Ishikawa (cell line): ENCODE measurements around the gene GNAO1.

Experiments
- CEBPB ChIP-seq: IDR thresholded peaks from 2 replicates; pipeline ENCODE4 v1.6.1; 2012
- CREB1 ChIP-seq: IDR thresholded peaks from 2 replicates; pipeline ENCODE4 v1.6.1; 2012; ENCODE audit warnings: low read depth
- EGR1 ChIP-seq: IDR thresholded peaks from 2 replicates; pipeline ENCODE4 v1.6.1; 2012
- EP300 ChIP-seq: IDR thresholded peaks from 2 replicates; pipeline ENCODE4 v1.6.1; 2012; ENCODE audit warnings: borderline replicate concordance
- FOXM1 ChIP-seq: IDR thresholded peaks from 2 replicates; pipeline ENCODE4 v1.6.1; 2012; ENCODE audit warnings: low read depth, borderline replicate concordance
- NFIC ChIP-seq: IDR thresholded peaks from 2 replicates; pipeline ENCODE4 v1.6.1; 2012
- RAD21 ChIP-seq: IDR thresholded peaks from 2 replicates; pipeline ENCODE4 v1.6.1; 2012; ENCODE audit warnings: low read depth
- TAF1 ChIP-seq: IDR thresholded peaks from 2 replicates; pipeline ENCODE4 v1.6.1; 2012; ENCODE audit warnings: low read depth, mild to moderate bottlenecking
- TCF12 ChIP-seq: IDR thresholded peaks from 2 replicates; pipeline ENCODE4 v1.6.1; 2012; ENCODE audit warnings: low read depth
- TEAD4 ChIP-seq: IDR thresholded peaks from 2 replicates; pipeline ENCODE4 v1.6.1; 2012
- YY1 ChIP-seq: IDR thresholded peaks from 2 replicates; pipeline ENCODE4 v1.6.1; 2012; ENCODE audit warnings: low read depth
- ZBTB7A ChIP-seq: IDR thresholded peaks from 2 replicates; pipeline ENCODE4 v1.6.1; 2012; ENCODE audit warnings: low read depth
- TF ChIP-seq, protein P1 (sequence below): IDR thresholded peaks from 2 replicates; pipeline ENCODE4 v1.6.1; 2012
- TF ChIP-seq, protein P2 (sequence below): IDR thresholded peaks from 2 replicates; pipeline ENCODE4 v1.6.1; 2012; ENCODE audit warnings: low read depth, mild to moderate bottlenecking
- TF ChIP-seq, protein P3 (sequence below): IDR thresholded peaks from 2 replicates; pipeline ENCODE4 v1.6.1; 2012

GNAO1 gene

DNA sequence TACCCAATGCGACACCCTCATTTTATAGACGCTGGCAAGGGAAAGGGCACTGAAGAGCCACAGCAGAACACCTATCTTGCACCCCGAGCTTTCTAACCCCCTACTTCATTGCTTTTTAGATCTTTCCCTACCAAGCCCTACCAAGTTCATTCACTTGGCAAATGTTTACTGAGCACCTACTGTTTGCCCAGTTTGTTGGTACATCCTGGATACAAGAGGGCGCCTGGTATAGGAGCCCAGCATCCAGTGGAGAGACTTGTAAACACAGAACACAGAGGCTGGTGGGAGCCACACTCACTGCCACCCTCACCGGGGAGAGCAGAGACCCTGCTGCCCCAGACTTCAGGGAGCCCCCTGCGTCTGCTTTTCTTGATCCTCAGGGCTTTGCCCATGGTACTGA lies 112.6 kb downstream of the GNAO1 start:
- TF ChIP-seq FOXM1 (no peak), CREB1 (no peak), TAF1 (no peak)
- TF ChIP-seq, protein P1, sequence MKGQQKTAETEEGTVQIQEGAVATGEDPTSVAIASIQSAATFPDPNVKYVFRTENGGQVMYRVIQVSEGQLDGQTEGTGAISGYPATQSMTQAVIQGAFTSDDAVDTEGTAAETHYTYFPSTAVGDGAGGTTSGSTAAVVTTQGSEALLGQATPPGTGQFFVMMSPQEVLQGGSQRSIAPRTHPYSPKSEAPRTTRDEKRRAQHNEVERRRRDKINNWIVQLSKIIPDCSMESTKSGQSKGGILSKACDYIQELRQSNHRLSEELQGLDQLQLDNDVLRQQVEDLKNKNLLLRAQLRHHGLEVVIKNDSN = no peak
- TF ChIP-seq, protein P2, sequence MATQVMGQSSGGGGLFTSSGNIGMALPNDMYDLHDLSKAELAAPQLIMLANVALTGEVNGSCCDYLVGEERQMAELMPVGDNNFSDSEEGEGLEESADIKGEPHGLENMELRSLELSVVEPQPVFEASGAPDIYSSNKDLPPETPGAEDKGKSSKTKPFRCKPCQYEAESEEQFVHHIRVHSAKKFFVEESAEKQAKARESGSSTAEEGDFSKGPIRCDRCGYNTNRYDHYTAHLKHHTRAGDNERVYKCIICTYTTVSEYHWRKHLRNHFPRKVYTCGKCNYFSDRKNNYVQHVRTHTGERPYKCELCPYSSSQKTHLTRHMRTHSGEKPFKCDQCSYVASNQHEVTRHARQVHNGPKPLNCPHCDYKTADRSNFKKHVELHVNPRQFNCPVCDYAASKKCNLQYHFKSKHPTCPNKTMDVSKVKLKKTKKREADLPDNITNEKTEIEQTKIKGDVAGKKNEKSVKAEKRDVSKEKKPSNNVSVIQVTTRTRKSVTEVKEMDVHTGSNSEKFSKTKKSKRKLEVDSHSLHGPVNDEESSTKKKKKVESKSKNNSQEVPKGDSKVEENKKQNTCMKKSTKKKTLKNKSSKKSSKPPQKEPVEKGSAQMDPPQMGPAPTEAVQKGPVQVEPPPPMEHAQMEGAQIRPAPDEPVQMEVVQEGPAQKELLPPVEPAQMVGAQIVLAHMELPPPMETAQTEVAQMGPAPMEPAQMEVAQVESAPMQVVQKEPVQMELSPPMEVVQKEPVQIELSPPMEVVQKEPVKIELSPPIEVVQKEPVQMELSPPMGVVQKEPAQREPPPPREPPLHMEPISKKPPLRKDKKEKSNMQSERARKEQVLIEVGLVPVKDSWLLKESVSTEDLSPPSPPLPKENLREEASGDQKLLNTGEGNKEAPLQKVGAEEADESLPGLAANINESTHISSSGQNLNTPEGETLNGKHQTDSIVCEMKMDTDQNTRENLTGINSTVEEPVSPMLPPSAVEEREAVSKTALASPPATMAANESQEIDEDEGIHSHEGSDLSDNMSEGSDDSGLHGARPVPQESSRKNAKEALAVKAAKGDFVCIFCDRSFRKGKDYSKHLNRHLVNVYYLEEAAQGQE = no peak

DNA sequence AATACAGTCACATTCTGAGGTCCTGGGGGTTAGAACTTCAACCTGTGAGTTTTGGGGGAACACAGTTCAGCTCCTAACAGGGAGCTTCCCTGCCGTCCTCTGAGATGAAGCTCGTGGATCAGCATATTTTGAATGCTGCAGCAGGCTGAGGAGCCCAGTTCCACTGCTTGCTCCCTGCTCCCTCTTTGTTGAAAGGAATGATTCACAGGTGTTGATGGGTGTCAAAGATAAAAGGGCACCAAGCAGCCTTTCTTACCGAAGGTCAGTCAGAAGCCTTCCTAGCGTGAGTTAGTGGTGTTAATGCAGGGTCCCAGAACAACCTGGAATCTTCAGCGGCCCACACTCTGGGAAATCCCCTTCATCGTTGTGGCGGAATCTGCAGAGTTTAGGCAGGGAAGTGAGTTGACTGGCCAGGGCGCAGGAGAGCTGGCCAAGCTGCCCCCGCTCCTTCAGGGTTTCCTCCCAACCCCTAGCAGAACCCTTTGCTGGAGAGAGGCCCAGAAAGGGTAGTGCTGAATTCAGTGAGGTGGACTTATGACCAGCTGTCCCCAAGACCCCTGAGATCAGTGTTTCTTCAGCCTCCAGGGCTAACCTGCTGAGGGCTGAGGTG lies 114.8 kb downstream of the GNAO1 start:
- TF ChIP-seq RAD21 (no peak), EGR1 (no peak), TEAD4 (no peak), CEBPB (no peak), YY1 (no peak), TCF12 (no peak), CREB1 (no peak), TAF1 (no peak), FOXM1 (no peak), NFIC (no peak), ZBTB7A (no peak), EP300 (no peak)
- TF ChIP-seq, protein P3, sequence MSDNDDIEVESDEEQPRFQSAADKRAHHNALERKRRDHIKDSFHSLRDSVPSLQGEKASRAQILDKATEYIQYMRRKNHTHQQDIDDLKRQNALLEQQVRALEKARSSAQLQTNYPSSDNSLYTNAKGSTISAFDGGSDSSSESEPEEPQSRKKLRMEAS = no peak
- TF ChIP-seq, protein P2 = no peak
- TF ChIP-seq, protein P1 = no peak

DNA sequence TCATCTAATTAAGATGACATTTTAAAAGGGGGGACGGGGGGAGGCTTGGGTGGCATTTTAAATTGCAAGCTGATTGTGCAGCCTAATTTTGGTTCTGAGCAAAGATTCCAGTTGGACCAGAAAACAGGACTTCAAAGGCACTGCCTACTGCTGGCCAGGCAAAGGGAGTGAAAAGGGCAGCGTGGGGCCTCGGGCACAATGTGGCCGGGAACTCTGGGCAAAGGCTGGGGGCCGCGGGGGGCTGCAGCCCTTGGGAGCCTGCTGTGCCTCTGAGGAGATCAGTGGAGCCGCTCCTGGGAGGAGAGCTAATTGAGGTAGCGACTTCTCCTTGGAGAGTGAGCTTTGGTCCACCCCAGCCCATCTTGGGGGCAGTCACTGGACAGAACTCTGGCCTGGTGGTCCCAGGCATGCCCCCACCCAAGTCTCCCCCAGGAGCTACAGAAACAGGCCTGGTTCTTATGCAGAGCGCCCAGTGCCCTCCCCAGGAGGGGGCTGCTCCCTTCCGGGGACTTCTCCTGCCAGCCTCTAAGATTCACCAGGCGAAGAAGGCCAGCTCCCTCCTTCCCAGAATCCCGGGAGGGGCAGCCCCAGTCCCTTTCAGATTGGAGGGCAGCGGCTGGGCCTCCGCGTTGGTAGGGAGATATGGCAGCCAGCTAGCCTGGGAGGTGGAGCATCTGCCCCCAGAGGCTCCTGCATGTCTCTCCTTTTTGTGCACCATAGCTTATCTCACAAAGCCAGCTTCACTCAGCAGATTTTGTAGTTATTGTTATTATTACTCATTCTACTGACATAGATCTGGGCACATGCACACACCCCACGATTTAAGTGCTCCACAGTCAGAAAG lies 115.6 kb downstream of the GNAO1 start:
- TF ChIP-seq, protein P2 = no peak
- no peak for TF ChIP-seq RAD21

DNA sequence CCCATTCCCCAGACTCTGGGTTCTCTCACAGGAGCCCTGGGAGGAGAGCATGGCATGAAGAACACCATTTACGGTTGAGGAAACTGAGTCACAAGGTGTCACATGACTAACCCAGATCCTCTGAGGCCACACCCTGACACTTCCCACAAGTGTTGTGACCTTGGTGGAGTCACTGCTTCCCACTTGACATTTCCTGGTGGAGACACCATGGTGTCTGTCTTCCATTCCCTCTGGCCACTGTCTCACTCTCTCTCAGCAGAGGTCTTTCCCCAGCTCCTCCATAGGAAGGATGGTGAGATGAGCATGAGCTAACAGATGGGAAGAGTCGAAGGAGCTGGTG lies 116.2 kb downstream of the GNAO1 start:
- no peak for TF ChIP-seq TCF12
- TF ChIP-seq, protein P2 = no peak
- no peak for TF ChIP-seq NFIC
- TF ChIP-seq FOXM1 = no peak
- TF ChIP-seq EP300 = no peak
- no peak for TF ChIP-seq CEBPB
- TF ChIP-seq EGR1 = no peak
- no peak for TF ChIP-seq RAD21
- TF ChIP-seq ZBTB7A = no peak
- no peak for TF ChIP-seq YY1
- TF ChIP-seq, protein P1 = no peak
- no peak for TF ChIP-seq CREB1
- no peak for TF ChIP-seq TAF1
- TF ChIP-seq, protein P3 = no peak
- no peak for TF ChIP-seq TEAD4
